HepG2 (cell line): Measurements from ENCODE around the gene RTN4RL2. TPM values are rescaled to one million over a fixed set of nuclear protein-coding genes. Genes with fewer than 3 reads are reported as not detected.
A peak's percentile ranks its signal among the peaks of the same experiment; 100 is the strongest.

ENCODE experiments used
- ATAC-seq: fragments of 200-7000 bp; cut with Tn5 transposase; 3 replicates; pipeline ENCODE4 v1.9.1; 2020; ENCODE audit warnings: mild to moderate bottlenecking, moderate library complexity
- BruUV-seq: library from RNA; stranded (reverse); fragments of 400-500 nt; replicated peaks from 2 replicates; lab custom pipeline; 2021; lab: Mats Ljungman, UMichigan
- CTCF ChIA-PET: fragments of 300-600 bp; formaldehyde crosslinking; extraction: SDS; loops from one replicate; lab custom pipeline; 2021; ENCODE audit warnings: low total read pairs, inconsistent platforms, low intra/inter-chr PET ratio; lab: Yijun Ruan, JAX
- POLR2A ChIA-PET: fragments of 350-600 bp; sonication (Branson Sonifier 250); formaldehyde crosslinking; loops from one replicate; lab custom pipeline; 2020; ENCODE audit warnings: antibody characterized with exemption, inconsistent platforms; lab: Yijun Ruan, JAX
- DNase-seq: peaks from one replicate; pipeline ENCODE4 v3.0.0-alpha.2; 2015; ENCODE audit warnings: low spot score
- FAIRE-seq: peaks from 3 replicates; lab custom pipeline; 2011; peaks lifted over from hg19 to GRCh38; lab: Jason Lieb, UNC
- H2AFZ ChIP-seq: one replicate; pipeline ENCODE4 v1.6.1; 2011; ENCODE audit warnings: low read length, inconsistent platforms
- H3K27ac ChIP-seq: fragments of 300-600 bp; 3 replicates; pipeline ENCODE4 v1.8.0; 2011; ENCODE audit warnings: mixed run types, mild to moderate bottlenecking, mixed read lengths, low read length, inconsistent platforms; ENCODE audit not compliant: insufficient read depth; ENCODE audit errors: extremely low read length
- H3K27me3 ChIP-seq, 2 experiments: fragments of 200-600 bp in 1 of 2; 2 replicates in 1 of 2; 3 replicates in 1 of 2; pipeline versions ENCODE4 v1.6.0 to v1.8.0; 2011; ENCODE audit warnings: low read length in 2 of 2, mild to moderate bottlenecking in 2 of 2, moderate library complexity in 2 of 2, inconsistent platforms in 1 of 2; ENCODE audit not compliant: insufficient read depth in 2 of 2, control insufficient read depth in 1 of 2
- H3K36me3 ChIP-seq, 2 experiments: fragments of 200-600 bp in 1 of 2; replicated peaks in 1 of 2; 2 replicates in 1 of 2; 3 replicates in 1 of 2; pipeline versions ENCODE4 v1.5.1 to v1.8.0; 2011; ENCODE audit warnings: low read length in 2 of 2, inconsistent platforms in 1 of 2; ENCODE audit not compliant: insufficient read depth in 2 of 2, control insufficient read depth in 1 of 2
- H3K4me1 ChIP-seq: 2 replicates; pipeline ENCODE4 v1.5.1; 2012; ENCODE audit warnings: low read length, inconsistent platforms; ENCODE audit not compliant: insufficient read depth
- H3K4me2 ChIP-seq: 2 replicates; pipeline ENCODE4 v1.6.0; 2011; ENCODE audit warnings: low read depth, low read length, inconsistent platforms
- H3K4me3 ChIP-seq, 3 experiments: fragments of 200-600 bp in 1 of 3; sonication (generic), shearing (Covaris generic) in 1 of 3; replicated peaks in 1 of 3; 2 replicates each; pipeline ENCODE4 v1.5.1; 2011 to 2016; ENCODE audit warnings: low read length in 3 of 3, inconsistent platforms in 2 of 3, low read depth in 2 of 3, mild to moderate bottlenecking in 2 of 3, control low read depth in 1 of 3, mixed read lengths in 1 of 3; ENCODE audit not compliant: insufficient read depth in 1 of 3
- H3K79me2 ChIP-seq: one replicate; pipeline ENCODE4 v1.6.1; 2011; ENCODE audit warnings: low read length, inconsistent platforms; ENCODE audit not compliant: insufficient read depth
- H3K9ac ChIP-seq: 2 replicates; pipeline ENCODE4 v1.6.0; 2011; ENCODE audit warnings: mild to moderate bottlenecking, low read depth, low read length, inconsistent platforms; ENCODE audit not compliant: insufficient read depth
- H3K9me3 ChIP-seq: 2 replicates; pipeline ENCODE4 v1.5.1; 2012; ENCODE audit warnings: mild to moderate bottlenecking, low read length
- H4K20me1 ChIP-seq: 2 replicates; pipeline ENCODE4 v1.6.0; 2011; ENCODE audit warnings: inconsistent platforms, mild to moderate bottlenecking, low read length, moderate library complexity; ENCODE audit not compliant: insufficient read depth
- EP300 ChIP-seq, 3 experiments: sonication (generic) in 1 of 3; formaldehyde crosslinking in 1 of 3; IDR thresholded peaks; 2 replicates each; pipeline versions ENCODE4 v1.5.1 to v1.6.1; 2011 to 2020; ENCODE audit warnings: low read depth in 2 of 3, low read length in 2 of 3, borderline replicate concordance in 1 of 3, improper control_type of control experiment in 1 of 3, mild to moderate bottlenecking in 1 of 3, missing genetic modification reagents in 1 of 3, moderate library complexity in 1 of 3
- MAX ChIP-seq: IDR thresholded peaks from 2 replicates; pipeline ENCODE4 v1.6.1; 2012; ENCODE audit warnings: inconsistent platforms
- NAIF1 ChIP-seq: sonication (generic); formaldehyde crosslinking; IDR thresholded peaks from 2 replicates; pipeline ENCODE4 v1.5.0; 2020; ENCODE audit warnings: mild to moderate bottlenecking, missing genetic modification reagents, borderline replicate concordance
- NFE2 ChIP-seq: sonication (generic); formaldehyde crosslinking; IDR thresholded peaks from 2 replicates; pipeline ENCODE4 v1.4.0; 2020; ENCODE audit warnings: missing genetic modification reagents
- TBX3 ChIP-seq: fragments of 450-650 bp; IDR thresholded peaks from 2 replicates; pipeline ENCODE4 v1.6.1; 2017; ENCODE audit warnings: antibody characterized with exemption, mild to moderate bottlenecking, inconsistent platforms, borderline replicate concordance
- TRIM22 ChIP-seq: fragments of 450-650 bp; IDR thresholded peaks from 2 replicates; pipeline ENCODE4 v1.6.1; 2017
- ZNF441 ChIP-seq: sonication (generic); formaldehyde crosslinking; IDR thresholded peaks from 2 replicates; pipeline ENCODE4 v1.7.0; 2021; ENCODE audit warnings: missing genetic modification reagents, borderline replicate concordance
- ZNF800 ChIP-seq: sonication (generic); formaldehyde crosslinking; IDR thresholded peaks from 2 replicates; pipeline ENCODE4 v1.4.0; 2020; ENCODE audit warnings: missing genetic modification reagents
- WGBS: methylation state at CpG from one replicate; pipeline ENCODE4 v1.1.6; 2017; ENCODE audit warnings: low lambda C conversion rate; 5-methylcytosine and 5-hydroxymethylcytosine counted together
- in situ Hi-C: cut with HindIII; loops from 2 replicates; pipeline ENCODE4 v1.10.0; 2017; ENCODE audit warnings: low pct_unique_long_range_greater_than_20kb; ENCODE audit not compliant: extremely low pct_ligation_motif_present
- intact Hi-C: fragments of 100-400 bp; cut with micrococcal nuclease; formaldehyde crosslinking; loops from one replicate; pipeline ENCODE4 v1.10.0; 2022; ENCODE audit not compliant: unreplicated experiment
- polyA plus RNA-seq, 8 experiments: library from polyadenylated mRNA; depleted of rRNA in 3 of 8; stranded (reverse) in 7 of 8; unstranded in 1 of 8; fragments of >200 nt; fragmentation: Illumina TruSeq in 4 of 8; extraction: Trizol in 4 of 8; gene quantifications; 2 replicates each; pipeline versions ENCODE4 v1.2.1 to v1.2.3, GENCODE V29; 2011 to 2016; ENCODE audit warnings: low read depth in 4 of 8, missing spikeins in 1 of 8, mixed read lengths in 1 of 8; ENCODE audit not compliant: insufficient read depth in 1 of 8
- total RNA-seq, 5 experiments: library from RNA; depleted of rRNA; stranded (reverse); fragments of >200 nt; fragmentation: Illumina TruSeq; extraction: Trizol; gene quantifications; 2 replicates each; pipeline ENCODE4 v1.2.3, GENCODE V29; 2016; ENCODE audit warnings: low read depth in 1 of 5
- TF ChIP-seq, protein P1 (sequence below): sonication (generic); formaldehyde crosslinking; IDR thresholded peaks from 2 replicates; pipeline ENCODE4 v1.4.0; 2020; ENCODE audit warnings: missing genetic modification reagents
- TF ChIP-seq, protein P2 (sequence below): sonication (generic); formaldehyde crosslinking; IDR thresholded peaks from 2 replicates; pipeline ENCODE4 v1.8.1; 2023; ENCODE audit warnings: mild to moderate bottlenecking, inconsistent platforms, moderate library complexity, missing genetic modification reagents, borderline replicate concordance
- TF ChIP-seq, protein P3 (sequence below): sonication (generic); formaldehyde crosslinking; IDR thresholded peaks from 2 replicates; pipeline ENCODE4 v1.5.1; 2020; ENCODE audit warnings: mild to moderate bottlenecking, missing genetic modification reagents, moderate library complexity

RTN4RL2 gene
- total and polyA plus RNA-seq, 2 of the 13 experiments (the other 11 are each of a cell fraction or from before 2014, with no cell fraction given): 1.3 to 4.3 TPM

- no peak for FAIRE-seq
- intact Hi-C loops: no loop called here
- in situ Hi-C loops: loop anchor here (5.0 to 10.0 kb wide), 2 partner anchors 112 to 185 kb away; partner anchors contain the start of gene YPEL4
- TF ChIP-seq TBX3: peak; percentile 10; the same call in 1 of the 2 replicates
- TF ChIP-seq ZNF800 (CRISPR knock-in tag): peak; percentile 38; the same call in 1 of the 2 replicates
- TF ChIP-seq, protein P1, sequence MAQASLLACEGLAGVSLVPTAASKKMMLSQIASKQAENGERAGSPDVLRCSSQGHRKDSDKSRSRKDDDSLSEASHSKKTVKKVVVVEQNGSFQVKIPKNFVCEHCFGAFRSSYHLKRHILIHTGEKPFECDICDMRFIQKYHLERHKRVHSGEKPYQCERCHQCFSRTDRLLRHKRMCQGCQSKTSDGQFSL (CRISPR knock-in tag): peak; percentile 72; the same call in 1 of the 2 replicates
- peak; percentile 71 for TF ChIP-seq MAX
- TF ChIP-seq NAIF1: 0 out of 2 replicates have a peak, but pooled peaks have one; percentile 51
- no peak for TF ChIP-seq NFE2 (CRISPR knock-in tag)
- TF ChIP-seq, protein P2, sequence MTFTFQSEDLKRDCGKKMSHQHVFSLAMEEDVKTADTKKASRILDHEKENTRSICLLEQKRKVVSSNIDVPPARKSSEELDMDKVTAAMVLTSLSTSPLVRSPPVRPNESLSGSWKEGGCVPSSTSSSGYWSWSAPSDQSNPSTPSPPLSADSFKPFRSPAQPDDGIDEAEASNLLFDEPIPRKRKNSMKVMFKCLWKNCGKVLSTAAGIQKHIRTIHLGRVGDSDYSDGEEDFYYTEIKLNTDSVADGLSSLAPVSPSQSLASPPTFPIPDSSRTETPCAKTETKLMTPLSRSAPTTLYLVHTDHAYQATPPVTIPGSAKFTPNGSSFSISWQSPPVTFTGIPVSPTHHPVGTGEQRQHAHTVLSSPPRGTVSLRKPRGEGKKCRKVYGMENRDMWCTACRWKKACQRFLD: no peak
- TF ChIP-seq EP300 (IDR thresholded peaks at IDR 0.05; ENCODE audit: low read depth in 2 of 2, low read length in 2 of 2): no peak
- TF ChIP-seq EP300 (CRISPR knock-in tag; IDR thresholded peaks at IDR 0.05; ENCODE audit: borderline replicate concordance): 0 out of 2 replicates have a peak, but pooled peaks have one; percentile 16
- TF ChIP-seq, protein P3, sequence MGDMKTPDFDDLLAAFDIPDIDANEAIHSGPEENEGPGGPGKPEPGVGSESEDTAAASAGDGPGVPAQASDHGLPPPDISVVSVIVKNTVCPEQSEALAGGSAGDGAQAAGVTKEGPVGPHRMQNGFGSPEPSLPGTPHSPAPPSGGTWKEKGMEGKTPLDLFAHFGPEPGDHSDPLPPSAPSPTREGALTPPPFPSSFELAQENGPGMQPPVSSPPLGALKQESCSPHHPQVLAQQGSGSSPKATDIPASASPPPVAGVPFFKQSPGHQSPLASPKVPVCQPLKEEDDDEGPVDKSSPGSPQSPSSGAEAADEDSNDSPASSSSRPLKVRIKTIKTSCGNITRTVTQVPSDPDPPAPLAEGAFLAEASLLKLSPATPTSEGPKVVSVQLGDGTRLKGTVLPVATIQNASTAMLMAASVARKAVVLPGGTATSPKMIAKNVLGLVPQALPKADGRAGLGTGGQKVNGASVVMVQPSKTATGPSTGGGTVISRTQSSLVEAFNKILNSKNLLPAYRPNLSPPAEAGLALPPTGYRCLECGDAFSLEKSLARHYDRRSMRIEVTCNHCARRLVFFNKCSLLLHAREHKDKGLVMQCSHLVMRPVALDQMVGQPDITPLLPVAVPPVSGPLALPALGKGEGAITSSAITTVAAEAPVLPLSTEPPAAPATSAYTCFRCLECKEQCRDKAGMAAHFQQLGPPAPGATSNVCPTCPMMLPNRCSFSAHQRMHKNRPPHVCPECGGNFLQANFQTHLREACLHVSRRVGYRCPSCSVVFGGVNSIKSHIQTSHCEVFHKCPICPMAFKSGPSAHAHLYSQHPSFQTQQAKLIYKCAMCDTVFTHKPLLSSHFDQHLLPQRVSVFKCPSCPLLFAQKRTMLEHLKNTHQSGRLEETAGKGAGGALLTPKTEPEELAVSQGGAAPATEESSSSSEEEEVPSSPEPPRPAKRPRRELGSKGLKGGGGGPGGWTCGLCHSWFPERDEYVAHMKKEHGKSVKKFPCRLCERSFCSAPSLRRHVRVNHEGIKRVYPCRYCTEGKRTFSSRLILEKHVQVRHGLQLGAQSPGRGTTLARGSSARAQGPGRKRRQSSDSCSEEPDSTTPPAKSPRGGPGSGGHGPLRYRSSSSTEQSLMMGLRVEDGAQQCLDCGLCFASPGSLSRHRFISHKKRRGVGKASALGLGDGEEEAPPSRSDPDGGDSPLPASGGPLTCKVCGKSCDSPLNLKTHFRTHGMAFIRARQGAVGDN (CRISPR knock-in tag): peak; percentile 68
- peak; percentile 13; the same call in 1 of the 2 replicates for TF ChIP-seq ZNF441
- TF ChIP-seq TRIM22: no peak
Observed at GRCh38 chr11:57459164-57460021, 935 bp upstream of the RTN4RL2 start.

More at GRCh38 chr11:57459164-57460021, 935 bp upstream of the RTN4RL2 start:
- Histone ChIP-seq H4K20me1 (no peaks in the 10 kb centered on the region), H3K9me3 (no peaks in the 10 kb centered on the region), H3K27me3 (peaks cover 3 to 14% of the 10 kb centered on the region in 2 experiments; a peak in 4 of 5 replicates), H3K27ac (no peak overlapping the region), H3K36me3 (no peaks in the 10 kb centered on the region), H3K79me2 (no peaks in the 10 kb centered on the region), H3K4me3 (peak overlapping the region; percentile 57 to 75 (median 66)), H3K9ac (peak overlapping the region; percentile 50; the same call in 1 of the 2 replicates), H3K4me2 (peak overlapping the region; percentile 96), H2AFZ (no peak overlapping the region), H3K4me1 (peaks cover 56% of the 10 kb centered on the region)
- ATAC-seq: peak; percentile 24
- no peak for DNase-seq
- CTCF ChIA-PET: interaction anchor here (0.6 to 3.9 kb wide), 2 partner anchors 67 to 182 kb away, joined by 3 to 26 read pairs; no protein-coding TSS in a partner anchor
- no TSS peak for BruUV-seq
- under 1% methylated on average over 19 of the region's 62 CpGs for WGBS
- POLR2A ChIA-PET: interaction anchor here (0.7 to 3.1 kb wide), 14 partner anchors 13 to 304 kb away, joined by 3 to 12 read pairs (median 7); partner anchors contain the start of gene SLC43A1
